H9 (cell line): Measurements from ENCODE around the gene RAI1. TPM values are rescaled to one million over a fixed set of nuclear protein-coding genes. Genes with fewer than 3 reads are reported as not detected.

Experiments
- DNase-seq: peaks from one replicate; pipeline ENCODE4 v3.0.0-alpha.2; 2017
- H2AFZ ChIP-seq: one replicate; pipeline ENCODE4 v1.6.1; 2013; ENCODE audit warnings: mild to moderate bottlenecking, low read length, control low read depth, moderate library complexity
- H2AK5ac ChIP-seq: 2 replicates; pipeline ENCODE4 v1.6.1; 2013; ENCODE audit warnings: low read length, control low read depth, mixed read lengths; ENCODE audit not compliant: insufficient read length
- H2BK120ac ChIP-seq: one replicate; pipeline ENCODE4 v1.6.1; 2013; ENCODE audit warnings: low read depth, mild to moderate bottlenecking, low read length, control low read depth, inconsistent platforms; ENCODE audit not compliant: poor library complexity, severe bottlenecking
- H2BK12ac ChIP-seq: 2 replicates; pipeline ENCODE4 v1.6.1; 2013; ENCODE audit warnings: low read length, control low read depth, mixed read lengths, low read depth; ENCODE audit not compliant: insufficient read length
- H2BK15ac ChIP-seq: 2 replicates; pipeline ENCODE4 v1.6.1; 2013; ENCODE audit warnings: low read depth, low read length, control low read depth
- H2BK20ac ChIP-seq: one replicate; pipeline ENCODE4 v1.6.1; 2013; ENCODE audit warnings: low read depth, mild to moderate bottlenecking, low read length, control low read depth, inconsistent platforms; ENCODE audit not compliant: poor library complexity, severe bottlenecking
- H2BK5ac ChIP-seq: 2 replicates; pipeline ENCODE4 v1.6.1; 2013; ENCODE audit warnings: low read length, control low read depth, mixed read lengths; ENCODE audit not compliant: insufficient read length
- H3K14ac ChIP-seq: 2 replicates; pipeline ENCODE4 v1.6.1; 2013; ENCODE audit warnings: low read length, control low read depth; ENCODE audit not compliant: insufficient read depth
- H3K18ac ChIP-seq: 2 replicates; pipeline ENCODE4 v1.6.1; 2013; ENCODE audit warnings: low read depth, mild to moderate bottlenecking, mixed read lengths, low read length, control low read depth; ENCODE audit not compliant: insufficient read length
- H3K23ac ChIP-seq: 2 replicates; pipeline ENCODE4 v1.6.1; 2013; ENCODE audit warnings: low read length, control low read depth, mixed read lengths, low read depth; ENCODE audit not compliant: insufficient read length
- H3K23me2 ChIP-seq: 2 replicates; pipeline ENCODE4 v1.6.1; 2013; ENCODE audit warnings: low read depth, mild to moderate bottlenecking, mixed read lengths, low read length, control low read depth; ENCODE audit not compliant: insufficient read length, poor library complexity, severe bottlenecking
- H3K27ac ChIP-seq: 2 replicates; pipeline ENCODE4 v1.5.1; 2013; ENCODE audit warnings: low read length, control low read depth, mixed read lengths, low read depth; ENCODE audit not compliant: insufficient read length
- H3K27me3 ChIP-seq: 2 replicates; pipeline ENCODE4 v1.6.1; 2013; ENCODE audit warnings: low read length, control low read depth, inconsistent platforms; ENCODE audit not compliant: insufficient read depth
- H3K4ac ChIP-seq: 2 replicates; pipeline ENCODE4 v1.6.1; 2013; ENCODE audit warnings: low read depth, mild to moderate bottlenecking, control low read depth, inconsistent platforms, low read length, moderate library complexity
- H3K4me1 ChIP-seq: 2 replicates; pipeline ENCODE4 v1.6.1; 2013; ENCODE audit warnings: low read length, control low read depth, inconsistent platforms; ENCODE audit not compliant: insufficient read depth
- H3K4me2 ChIP-seq: 2 replicates; pipeline ENCODE4 v1.6.1; 2013; ENCODE audit warnings: low read length, control low read depth, mixed read lengths; ENCODE audit not compliant: insufficient read length, insufficient read depth
- H3K56ac ChIP-seq: 2 replicates; pipeline ENCODE4 v1.6.1; 2013; ENCODE audit warnings: low read depth, mild to moderate bottlenecking, mixed read lengths, low read length, control low read depth; ENCODE audit not compliant: insufficient read length
- H3K79me1 ChIP-seq: 2 replicates; pipeline ENCODE4 v1.6.1; 2013; ENCODE audit warnings: low read depth, mild to moderate bottlenecking, moderate library complexity, low read length, control low read depth, inconsistent platforms; ENCODE audit not compliant: insufficient read depth, poor library complexity, severe bottlenecking
- H3K79me2 ChIP-seq: 2 replicates; pipeline ENCODE4 v1.6.1; 2013; ENCODE audit warnings: low read length, control low read depth, inconsistent platforms; ENCODE audit not compliant: insufficient read depth
- H3K9ac ChIP-seq: 2 replicates; pipeline ENCODE4 v1.6.1; 2013; ENCODE audit warnings: low read length, control low read depth, mixed read lengths; ENCODE audit not compliant: insufficient read length; ENCODE audit errors: extremely low read depth
- H3K9me3 ChIP-seq: one replicate; pipeline ENCODE4 v1.6.1; 2013; ENCODE audit warnings: low read depth, low read length, inconsistent platforms; ENCODE audit not compliant: control insufficient read depth
- H3T11ph ChIP-seq: one replicate; pipeline ENCODE4 v1.6.1; 2013; ENCODE audit warnings: mild to moderate bottlenecking, low read length, control low read depth, inconsistent platforms
- H4K20me1 ChIP-seq: one replicate; pipeline ENCODE4 v1.6.1; 2013; ENCODE audit not compliant: control insufficient read depth, insufficient read length, insufficient read depth
- H4K5ac ChIP-seq: 2 replicates; pipeline ENCODE4 v1.6.1; 2013; ENCODE audit warnings: low read depth, mild to moderate bottlenecking, mixed read lengths, low read length, control low read depth; ENCODE audit not compliant: insufficient read length
- H4K8ac ChIP-seq: replicated peaks from 2 replicates; pipeline ENCODE4 v1.6.1; 2013; ENCODE audit warnings: low read length, control low read depth, mixed read lengths, low read depth; ENCODE audit not compliant: insufficient read length
- H4K91ac ChIP-seq: 2 replicates; pipeline ENCODE4 v1.6.1; 2013; ENCODE audit warnings: low read depth, mild to moderate bottlenecking, moderate library complexity, mixed read lengths, low read length, control low read depth; ENCODE audit not compliant: insufficient read length
- H3K27ac Mint-ChIP-seq, 3 experiments: 2 replicates in 2 of 3; 3 replicates in 1 of 3; pipeline ENCODE4 v1.8.0; 2020 to 2021; ENCODE audit warnings: mixed read lengths in 3 of 3, mild to moderate bottlenecking in 1 of 3, moderate library complexity in 1 of 3
- H3K27me3 Mint-ChIP-seq: 2 replicates; pipeline ENCODE4 v1.8.0; 2021; ENCODE audit warnings: low read depth, mild to moderate bottlenecking, moderate library complexity, mixed read lengths
- H3K36me3 Mint-ChIP-seq, 3 experiments: 2 replicates in 2 of 3; 3 replicates in 1 of 3; pipeline ENCODE4 v1.8.0; 2020 to 2021; ENCODE audit warnings: low read depth in 3 of 3, mixed read lengths in 3 of 3; ENCODE audit not compliant: insufficient read depth in 1 of 3
- H3K4me1 Mint-ChIP-seq, 2 experiments: 2 replicates each; pipeline ENCODE4 v1.8.0; 2020; ENCODE audit warnings: mixed read lengths in 2 of 2
- H3K4me3 Mint-ChIP-seq, 2 experiments: 2 replicates in 1 of 2; 3 replicates in 1 of 2; pipeline ENCODE4 v1.8.0; 2020 to 2021; ENCODE audit warnings: mild to moderate bottlenecking in 2 of 2, mixed read lengths in 2 of 2, moderate library complexity in 1 of 2
- H3K9me3 Mint-ChIP-seq, 2 experiments: 2 replicates in 1 of 2; 3 replicates in 1 of 2; pipeline ENCODE4 v1.8.0; 2020; ENCODE audit warnings: mild to moderate bottlenecking in 2 of 2, mixed read lengths in 2 of 2, moderate library complexity in 1 of 2
- WGBS: extraction: QIAGEN DNeasy Blood & Tissue Kit; methylation state at CpG from one replicate; pipeline ENCODE4 v1.1.7; 2013; ENCODE audit warnings: missing lambda C conversion rate, low lambda C conversion rate, mixed read lengths; ENCODE audit not compliant: insufficient read length; ENCODE audit errors: extremely low coverage; 5-methylcytosine and 5-hydroxymethylcytosine counted together
- total RNA-seq: library from RNA; stranded (reverse); gene quantifications from 2 replicates; pipeline ENCODE4 v1.2.1, GENCODE V29; 2021
- TF ChIP-seq, protein P1 (sequence below): fragments of 200-600 bp; sonication (generic); conservative IDR thresholded peaks from 3 replicates; pipeline ENCODE4 v1.8.0; 2021; ENCODE audit warnings: antibody characterized with exemption, mild to moderate bottlenecking

RAI1 gene
- total RNA-seq, 1 experiment from 2014 or later: 1.5 TPM

DNA sequence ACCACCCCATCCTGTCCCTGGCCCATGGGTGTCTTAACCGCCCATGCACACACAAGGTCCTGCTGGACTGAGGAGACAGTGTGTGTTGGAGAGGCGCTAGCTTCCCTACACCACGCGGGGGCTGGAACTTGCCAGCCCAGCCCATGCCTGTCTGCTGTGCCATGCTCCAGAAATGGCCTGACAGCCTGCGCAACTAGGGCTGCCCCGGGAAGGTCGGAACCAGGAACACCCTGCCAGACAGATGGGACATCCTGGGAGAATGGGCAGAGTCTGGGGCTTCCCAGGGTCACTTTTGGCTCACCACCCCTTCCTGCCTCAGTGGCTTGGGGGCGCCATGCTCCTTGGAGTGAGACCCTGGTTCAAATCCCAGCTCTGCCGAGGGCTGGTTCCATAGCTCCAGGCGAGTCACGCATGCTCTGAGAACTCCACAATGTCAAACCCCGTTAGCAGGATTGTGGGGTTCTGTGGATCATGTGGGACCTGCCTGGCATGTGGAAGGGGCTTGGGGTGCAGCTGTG is 119.3 kb downstream of the RAI1 start:
- H4K20me1 ChIP-seq: no peaks in the 10 kb centered on the region
- no CpG with 5 or more reads among the region's 12 CpGs for WGBS
- DNase-seq: no peak

More for the DNA sequence above, 119.3 kb downstream of the RAI1 start:
- no peak overlapping the region for H3K23ac ChIP-seq
- no peaks in the 10 kb centered on the region; the same call in 1 of the 2 replicates for H3K27me3 ChIP-seq
- no peaks in the 10 kb centered on the region for H3K79me2 ChIP-seq
- H3K79me1 ChIP-seq: no peaks in the 10 kb centered on the region
- Mint-ChIP-seq H3K4me3 (no peak overlapping the region; a peak in 1 of 5 replicates), H3K27ac (no peak overlapping the region; a peak in 1 of 7 replicates), H3K36me3 (no peaks in the 10 kb centered on the region), H3K9me3 (no peaks in the 10 kb centered on the region; a peak in 1 of 5 replicates), H3K27me3 (peaks cover 24% of the 10 kb centered on the region), H3K4me1 (peaks cover 11 to 26% of the 10 kb centered on the region in 2 experiments)
- H3K23me2 ChIP-seq: no peaks in the 10 kb centered on the region
- no peak overlapping the region for H3K27ac ChIP-seq
- no peak overlapping the region for H4K8ac ChIP-seq
- H3K4me1 ChIP-seq: no peaks in the 10 kb centered on the region
- TF ChIP-seq, protein P1, sequence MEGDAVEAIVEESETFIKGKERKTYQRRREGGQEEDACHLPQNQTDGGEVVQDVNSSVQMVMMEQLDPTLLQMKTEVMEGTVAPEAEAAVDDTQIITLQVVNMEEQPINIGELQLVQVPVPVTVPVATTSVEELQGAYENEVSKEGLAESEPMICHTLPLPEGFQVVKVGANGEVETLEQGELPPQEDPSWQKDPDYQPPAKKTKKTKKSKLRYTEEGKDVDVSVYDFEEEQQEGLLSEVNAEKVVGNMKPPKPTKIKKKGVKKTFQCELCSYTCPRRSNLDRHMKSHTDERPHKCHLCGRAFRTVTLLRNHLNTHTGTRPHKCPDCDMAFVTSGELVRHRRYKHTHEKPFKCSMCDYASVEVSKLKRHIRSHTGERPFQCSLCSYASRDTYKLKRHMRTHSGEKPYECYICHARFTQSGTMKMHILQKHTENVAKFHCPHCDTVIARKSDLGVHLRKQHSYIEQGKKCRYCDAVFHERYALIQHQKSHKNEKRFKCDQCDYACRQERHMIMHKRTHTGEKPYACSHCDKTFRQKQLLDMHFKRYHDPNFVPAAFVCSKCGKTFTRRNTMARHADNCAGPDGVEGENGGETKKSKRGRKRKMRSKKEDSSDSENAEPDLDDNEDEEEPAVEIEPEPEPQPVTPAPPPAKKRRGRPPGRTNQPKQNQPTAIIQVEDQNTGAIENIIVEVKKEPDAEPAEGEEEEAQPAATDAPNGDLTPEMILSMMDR: peak; percentile 27; the same call in 1 of the 3 replicates
- no peak overlapping the region for H2BK20ac ChIP-seq
- H3K9ac ChIP-seq: no peak overlapping the region
- H3K4ac ChIP-seq: no peak overlapping the region
- no peak overlapping the region for H2BK120ac ChIP-seq
- no peak overlapping the region for H4K91ac ChIP-seq
- no peak overlapping the region for H4K5ac ChIP-seq
- H2AK5ac ChIP-seq: no peak overlapping the region
- H3K56ac ChIP-seq: no peak overlapping the region
- H3K14ac ChIP-seq: no peak overlapping the region
- H3K18ac ChIP-seq: no peak overlapping the region
- H2BK15ac ChIP-seq: no peak overlapping the region
- no peak overlapping the region for H2AFZ ChIP-seq
- H2BK5ac ChIP-seq: no peak overlapping the region
- no peak overlapping the region for H2BK12ac ChIP-seq
- no peak overlapping the region for H3K4me2 ChIP-seq
- H3K9me3 ChIP-seq: no peaks in the 10 kb centered on the region
- no peak overlapping the region for H3T11ph ChIP-seq
